H1 (cell line): ENCODE data around the gene ATP23. TPM values are rescaled to one million over a fixed set of nuclear protein-coding genes. Genes with fewer than 3 reads are reported as not detected.
A peak's percentile ranks its signal among the peaks of the same experiment; 100 is the strongest.

Experiments used
- CTCF ChIA-PET: fragments of 300-600 bp; sonication (Branson Sonifier 250); formaldehyde crosslinking; loops from one replicate; lab custom pipeline; 2021; ENCODE audit not compliant: partially characterized antibody; lab: Charles Lee
- POLR2A ChIA-PET: fragments of 300-600 bp; sonication (Branson Sonifier 250); formaldehyde crosslinking; loops from one replicate; lab custom pipeline; 2021; ENCODE audit warnings: inconsistent platforms; ENCODE audit not compliant: partially characterized antibody; lab: Charles Lee
- DNase-seq, 2 experiments: peaks; one replicate each; pipeline versions ENCODE4 v3.0.0 to v3.0.0-alpha.2; 2010 to 2022; ENCODE audit warnings: low spot score in 2 of 2, low read depth in 1 of 2, mixed read lengths in 1 of 2
- FAIRE-seq: peaks from 2 replicates; lab custom pipeline; 2011; peaks lifted over from hg19 to GRCh38; lab: Jason Lieb, UNC
- H2AFZ ChIP-seq: 2 replicates; pipeline ENCODE4 v1.8.1; 2012; ENCODE audit warnings: low read length, inconsistent platforms
- H2AK5ac ChIP-seq: 2 replicates; pipeline ENCODE4 v1.6.1; 2013; ENCODE audit warnings: low read depth, low read length
- H2BK120ac ChIP-seq: replicated peaks from 2 replicates; pipeline ENCODE3; 2013; ENCODE audit warnings: low read depth, low read length, inconsistent platforms
- H2BK12ac ChIP-seq: 2 replicates; pipeline ENCODE4 v1.6.1; 2013; ENCODE audit warnings: low read depth, low read length
- H2BK15ac ChIP-seq: 2 replicates; pipeline ENCODE4 v1.6.1; 2013; ENCODE audit warnings: low read length
- H2BK20ac ChIP-seq: 2 replicates; pipeline ENCODE4 v1.6.1; 2013; ENCODE audit warnings: low read length
- H2BK5ac ChIP-seq: 2 replicates; pipeline ENCODE4 v1.6.1; 2013; ENCODE audit warnings: low read depth, low read length
- H3K14ac ChIP-seq: 2 replicates; pipeline ENCODE4 v1.6.1; 2013; ENCODE audit warnings: inconsistent platforms; ENCODE audit not compliant: insufficient read length
- H3K18ac ChIP-seq: 2 replicates; pipeline ENCODE4 v1.6.1; 2013; ENCODE audit warnings: low read length; ENCODE audit errors: extremely low read depth
- H3K23ac ChIP-seq: 2 replicates; pipeline ENCODE4 v1.6.1; 2013; ENCODE audit warnings: inconsistent platforms; ENCODE audit not compliant: insufficient read length
- H3K23me2 ChIP-seq: 2 replicates; pipeline ENCODE4 v1.6.1; 2013; ENCODE audit warnings: low read depth, low read length
- H3K27ac ChIP-seq: 2 replicates; pipeline ENCODE4 v1.6.1; 2011; ENCODE audit warnings: low read depth, low read length, inconsistent platforms
- H3K27me3 ChIP-seq, 4 experiments: replicated peaks in 1 of 4; 1 replicate in 1 of 4; 2 replicates in 3 of 4; pipeline versions ENCODE4 v1.6.1 to v1.8.1; 2011 to 2013; ENCODE audit warnings: low read length in 3 of 4, mild to moderate bottlenecking in 3 of 4, inconsistent platforms in 2 of 4, mixed read lengths in 2 of 4, moderate library complexity in 1 of 4; ENCODE audit not compliant: control insufficient read depth in 3 of 4, insufficient read depth in 3 of 4; ENCODE audit errors: extremely low read depth in 1 of 4
- H3K36me3 ChIP-seq, 4 experiments: 2 replicates each; pipeline versions ENCODE4 v1.6.1 to v1.8.1; 2011 to 2013; ENCODE audit warnings: mild to moderate bottlenecking in 4 of 4, low read length in 3 of 4, moderate library complexity in 2 of 4, control low read depth in 1 of 4, inconsistent platforms in 1 of 4; ENCODE audit not compliant: insufficient read depth in 4 of 4, control insufficient read depth in 2 of 4
- H3K4ac ChIP-seq: replicated peaks from 2 replicates; pipeline ENCODE3; 2013; ENCODE audit warnings: low read length, low read depth, mixed read lengths, inconsistent platforms; ENCODE audit not compliant: insufficient read length
- H3K4me1 ChIP-seq, 4 experiments: replicated peaks in 1 of 4; 1 replicate in 1 of 4; 2 replicates in 3 of 4; pipeline versions ENCODE4 v1.6.1 to v1.8.1; 2011 to 2013; ENCODE audit warnings: low read length in 3 of 4, inconsistent platforms in 2 of 4, mixed read lengths in 1 of 4; ENCODE audit not compliant: insufficient read depth in 4 of 4, control insufficient read depth in 3 of 4
- H3K4me2 ChIP-seq, 2 experiments: 2 replicates each; pipeline versions ENCODE4 v1.6.1 to v1.8.1; 2011 to 2013; ENCODE audit warnings: low read depth in 2 of 2, low read length in 2 of 2, control low read depth in 1 of 2, inconsistent platforms in 1 of 2, mild to moderate bottlenecking in 1 of 2; ENCODE audit not compliant: insufficient read depth in 1 of 2
- H3K4me3 ChIP-seq, 4 experiments: fragments of 200-600, 300-600 bp in 1 of 4; sonication (generic), shearing (Covaris generic), sonication (Bioruptor Twin) in 1 of 4; 2 replicates each; pipeline versions ENCODE4 v1.5.1 to v1.8.1; 2011 to 2016; ENCODE audit warnings: low read length in 4 of 4, low read depth in 3 of 4, control low read depth in 2 of 4, inconsistent platforms in 2 of 4, mild to moderate bottlenecking in 2 of 4, mixed read lengths in 1 of 4, moderate library complexity in 1 of 4; ENCODE audit not compliant: insufficient read depth in 2 of 4; ENCODE audit errors: extremely low read depth in 1 of 4
- H3K56ac ChIP-seq: replicated peaks from 2 replicates; pipeline ENCODE3; 2013; ENCODE audit warnings: low read depth, mild to moderate bottlenecking, mixed read lengths, low read length, inconsistent platforms; ENCODE audit not compliant: insufficient read length
- H3K79me1 ChIP-seq: 2 replicates; pipeline ENCODE4 v1.6.1; 2013; ENCODE audit warnings: low read depth, low read length, control low read depth
- H3K79me2 ChIP-seq, 2 experiments: 2 replicates each; pipeline versions ENCODE4 v1.6.1 to v1.8.1; 2012 to 2013; ENCODE audit warnings: low read length in 2 of 2, mild to moderate bottlenecking in 2 of 2, inconsistent platforms in 1 of 2; ENCODE audit not compliant: insufficient read depth in 2 of 2, control insufficient read depth in 1 of 2
- H3K9ac ChIP-seq, 4 experiments: replicated peaks in 1 of 4; 1 replicate in 1 of 4; 2 replicates in 3 of 4; pipeline versions ENCODE4 v1.6.1 to v1.8.1; 2011 to 2013; ENCODE audit warnings: low read depth in 3 of 4, low read length in 3 of 4, control low read depth in 2 of 4, mild to moderate bottlenecking in 2 of 4, moderate library complexity in 2 of 4, inconsistent platforms in 1 of 4; ENCODE audit errors: extremely low read depth in 1 of 4
- H3K9me3 ChIP-seq, 2 experiments: 2 replicates each; pipeline versions ENCODE4 v1.6.1 to v1.8.1; 2012 to 2013; ENCODE audit warnings: mild to moderate bottlenecking in 2 of 2, moderate library complexity in 2 of 2, control low read depth in 1 of 2, inconsistent platforms in 1 of 2, low read depth in 1 of 2, low read length in 1 of 2, mixed read lengths in 1 of 2; ENCODE audit not compliant: insufficient read depth in 2 of 2
- H4K20me1 ChIP-seq, 2 experiments: replicated peaks in 1 of 2; 2 replicates each; pipeline versions ENCODE3 to v1.8.1; 2011 to 2013; ENCODE audit warnings: inconsistent platforms in 2 of 2, low read length in 2 of 2, mild to moderate bottlenecking in 1 of 2; ENCODE audit not compliant: insufficient read depth in 2 of 2, control insufficient read depth in 1 of 2
- H4K5ac ChIP-seq: 2 replicates; pipeline ENCODE4 v1.6.1; 2013; ENCODE audit warnings: low read length, low read depth, mixed read lengths, inconsistent platforms; ENCODE audit not compliant: insufficient read length
- H4K8ac ChIP-seq: 2 replicates; pipeline ENCODE4 v1.8.0; 2013; ENCODE audit warnings: mild to moderate bottlenecking, moderate library complexity, low read length, inconsistent platforms; ENCODE audit not compliant: insufficient read depth; ENCODE audit errors: extremely low read depth
- H4K91ac ChIP-seq: replicated peaks from 2 replicates; pipeline ENCODE3; 2013; ENCODE audit warnings: low read length, mixed read lengths, inconsistent platforms; ENCODE audit not compliant: insufficient read length
- CTCF ChIP-seq, 3 experiments: IDR thresholded peaks; 1 replicate in 2 of 3; 2 replicates in 1 of 3; pipeline versions ENCODE4 v1.5.1 to v1.6.1; 2011; ENCODE audit warnings: low read length in 3 of 3, mild to moderate bottlenecking in 3 of 3, inconsistent platforms in 2 of 3, low read depth in 1 of 3, moderate library complexity in 1 of 3; ENCODE audit not compliant: insufficient read depth in 1 of 3; ENCODE audit errors: control extremely low read depth in 1 of 3
- FOSL1 ChIP-seq: IDR thresholded peaks from 2 replicates; pipeline ENCODE4 v1.6.1; 2011; ENCODE audit warnings: mild to moderate bottlenecking, low read depth, low read length, moderate library complexity; ENCODE audit not compliant: insufficient read depth
- KDM4A ChIP-seq: IDR thresholded peaks from one replicate; pipeline ENCODE4 v1.7.1; 2012; ENCODE audit warnings: low read depth, mild to moderate bottlenecking, moderate library complexity, low read length, inconsistent platforms; ENCODE audit not compliant: severe bottlenecking
- KDM5A ChIP-seq: fragments of 200-600 bp; IDR thresholded peaks from 2 replicates; pipeline ENCODE4 v1.7.1; 2012; ENCODE audit warnings: mild to moderate bottlenecking, low read length, inconsistent platforms, mixed read lengths
- NRF1 ChIP-seq: IDR thresholded peaks from 2 replicates; pipeline ENCODE4 v1.6.1; 2011; ENCODE audit warnings: mild to moderate bottlenecking, low read depth, low read length, improper control_type of control experiment
- RXRA ChIP-seq: IDR thresholded peaks from 2 replicates; pipeline ENCODE4 v1.6.1; 2011; ENCODE audit warnings: low read depth, mild to moderate bottlenecking, low read length, moderate library complexity; ENCODE audit not compliant: insufficient read depth
- SIX5 ChIP-seq: IDR thresholded peaks from 2 replicates; pipeline ENCODE4 v1.6.1; 2011; ENCODE audit warnings: mild to moderate bottlenecking, low read depth, low read length
- TAF7 ChIP-seq: optimal IDR thresholded peaks from 2 replicates; pipeline ENCODE3; 2011; ENCODE audit warnings: low read depth, mild to moderate bottlenecking, inconsistent platforms, low read length, moderate library complexity, borderline replicate concordance
- WGBS, 2 experiments: shearing (Covaris generic) in 1 of 2; methylation state at CpG; one replicate each; pipeline versions ENCODE4 v1.1.6 to v1.1.7; 2013 to 2015; ENCODE audit warnings: low lambda C conversion rate in 2 of 2, mixed read lengths in 2 of 2, inconsistent platforms in 1 of 2, low coverage in 1 of 2, missing lambda C conversion rate in 1 of 2; ENCODE audit not compliant: insufficient replicate concordance in 2 of 2, insufficient coverage in 1 of 2, insufficient read length in 1 of 2; ENCODE audit errors: extremely low coverage in 1 of 2, missing lambda C conversion rate in 1 of 2; 5-methylcytosine and 5-hydroxymethylcytosine counted together
- polyA plus RNA-seq, 7 experiments: library from polyadenylated mRNA; depleted of rRNA in 3 of 7; stranded (reverse) in 5 of 7; unstranded in 2 of 7; fragments of >200 nt in 5 of 7; fragments of 200-250 nt in 2 of 7; gene quantifications; 1 replicate in 5 of 7; 2 replicates in 1 of 7; 4 replicates in 1 of 7; pipeline versions ENCODE4 v1.2.1 to v1.2.3, GENCODE V29; 2011 to 2013; ENCODE audit warnings: missing spikeins in 2 of 7, mixed read lengths in 2 of 7
- total RNA-seq: library from RNA; stranded (reverse); fragmentation: NEBNext Ultra II Directional; extraction: Animal tissue kit (Norgen Biotek cat#: 25700); gene quantifications from 2 replicates; pipeline ENCODE4 v1.2.1, GENCODE V29; 2021

ATP23 gene
- total and polyA plus RNA-seq, 2 of the 8 experiments (the other 6 are each of a cell fraction or from before 2014, with no cell fraction given) = 10.2 to 13.5 TPM

- no peak for FAIRE-seq
- TF ChIP-seq KDM5A = no peak
- no peak for TF ChIP-seq FOSL1
- TF ChIP-seq SIX5 = no peak
- no peak for TF ChIP-seq RXRA
- no peak for TF ChIP-seq KDM4A
- no peak for TF ChIP-seq TAF7
- TF ChIP-seq NRF1 = no peak
- TF ChIP-seq CTCF (IDR thresholded peaks at IDR 0.05; ENCODE audit: control extremely low read depth in 1 of 3, insufficient read depth in 1 of 3, low read depth in 1 of 3, low read length in 3 of 3) = no peak
These were observed 43.9 kb upstream of the ATP23 start for GRCh38 chr12:57897286-57897974.

More at GRCh38 chr12:57897286-57897974, 43.9 kb upstream of the ATP23 start:
- peak overlapping the region in 2 of 4 experiments; percentile 51 to 64; a peak in 3 of 8 replicates for H3K4me3 ChIP-seq
- peak overlapping the region; percentile 17; the same call in 1 of the 2 replicates for H3K18ac ChIP-seq
- no peak overlapping the region for H4K8ac ChIP-seq
- no peak overlapping the region for H3K56ac ChIP-seq
- H3K9ac ChIP-seq = no peak overlapping the region
- peaks cover 4% of the 10 kb centered on the region; the same call in 1 of the 2 replicates for H3K23me2 ChIP-seq
- H4K91ac ChIP-seq = no peak overlapping the region
- no peaks in the 10 kb centered on the region for H4K20me1 ChIP-seq
- no peaks in the 10 kb centered on the region for H3K79me2 ChIP-seq
- 85% methylated on average over 10 of the region's 10 CpGs; no CpG with 5 or more reads in 1 of the 2 experiments for WGBS, 2 experiments
- H3K23ac ChIP-seq = no peak overlapping the region
- H2BK5ac ChIP-seq = 0 out of 2 replicates have a peak overlapping the region, but pooled peaks have one; percentile 81
- no peaks in the 10 kb centered on the region for H3K36me3 ChIP-seq
- H2BK20ac ChIP-seq = peak overlapping the region; percentile 86
- H3K4me2 ChIP-seq = peak overlapping the region; percentile 68 to 75
- H2BK120ac ChIP-seq = no peak overlapping the region
- CTCF ChIA-PET = interaction anchor here (1.0 to 8.7 kb wide), 18 partner anchors 8 to 137 kb away, joined by 3 to 119 read pairs (median 14); partner anchors contain the start of genes CTDSP2, CYP27B1 and TSFM
- H2AFZ ChIP-seq = peak overlapping the region; percentile 66; the same call in 1 of the 2 replicates
- H3K4ac ChIP-seq = peak overlapping the region; percentile 17
- H2BK15ac ChIP-seq = peak overlapping the region; percentile 97
- POLR2A ChIA-PET = interaction anchor here (0.9 to 8.6 kb wide), 13 partner anchors 8 to 125 kb away, joined by 3 to 181 read pairs (median 4); partner anchors contain the start of genes AVIL, CTDSP2, EEF1AKMT3 and METTL1
- H2BK12ac ChIP-seq = 0 out of 2 replicates have a peak overlapping the region, but pooled peaks have one; percentile 75
- no peaks in the 10 kb centered on the region for H3K79me1 ChIP-seq
- peak overlapping the region; percentile 53; the same call in 1 of the 2 replicates for H2AK5ac ChIP-seq
- no peak for DNase-seq
- peaks cover 12 to 28% (median 19%) of the 10 kb centered on the region in 4 experiments for H3K4me1 ChIP-seq
- peaks cover 0 to 10% (median 8%) of the 10 kb centered on the region in 4 experiments; a peak in 4 of 7 replicates for H3K27me3 ChIP-seq
- H3K9me3 ChIP-seq = no peaks in the 10 kb centered on the region
- H3K14ac ChIP-seq = no peak overlapping the region
- H3K27ac ChIP-seq = no peak overlapping the region
- no peak overlapping the region for H4K5ac ChIP-seq
